ENCODE data around the gene GNPNAT1.

Gene GNPNAT1

DNA sequence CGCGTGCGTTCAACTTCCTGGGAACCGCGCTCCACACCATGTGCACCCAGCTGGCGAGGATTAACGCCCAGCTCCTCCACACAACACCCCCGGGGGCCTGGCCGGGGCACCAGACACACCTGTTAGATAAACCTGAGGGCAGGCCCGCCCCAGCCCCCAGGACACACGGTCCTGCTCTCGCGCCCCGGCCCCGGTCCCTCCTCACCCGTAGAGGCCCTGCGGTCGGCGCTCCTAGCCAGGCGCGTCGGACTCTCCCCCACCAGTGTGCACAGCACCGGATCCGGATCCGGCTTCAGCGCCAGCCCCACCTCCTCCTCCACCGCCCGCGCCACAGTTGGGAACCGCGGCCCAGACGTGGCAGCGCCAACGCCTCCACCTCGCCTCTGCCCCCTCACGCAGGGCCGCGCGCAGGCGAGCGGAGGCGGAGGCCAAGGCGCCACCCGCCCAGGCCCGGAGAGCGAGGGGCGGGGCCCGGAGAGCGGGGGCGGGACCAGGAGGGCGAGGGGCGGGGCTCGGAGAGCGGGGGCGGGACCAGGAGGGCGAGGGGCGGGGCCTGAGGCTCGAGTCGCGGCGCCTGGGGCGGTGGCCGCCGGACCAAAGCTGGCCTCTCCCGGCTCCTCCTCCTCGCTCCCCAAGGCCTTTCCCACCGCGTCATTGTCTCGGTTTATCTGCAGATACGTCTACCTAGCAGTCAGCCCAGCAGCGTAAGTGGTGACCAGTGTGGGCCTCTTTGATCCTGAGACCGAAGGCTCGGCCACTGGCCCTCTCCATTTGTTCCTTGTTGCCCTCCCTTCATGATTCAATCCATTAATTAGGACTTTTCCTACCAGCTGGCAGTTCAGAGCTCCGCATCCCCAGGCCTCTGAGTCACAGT, at the start of gene GNPNAT1:
GNPNAT1 (minus strand) TSS at position 385 of the 874 bp plus-strand sequence. CDS start 6,957 bp downstream, outside the sequence.
- TF ChIP-seq TAF1 (IDR thresholded peaks at IDR 0.05; ENCODE audit: low read depth) (peak; percentile 78), NFIC (IDR thresholded peaks at IDR 0.05) (0 out of 2 replicates have a peak, but pooled peaks have one; percentile 11), TCF12 (IDR thresholded peaks at IDR 0.05; ENCODE audit: low read depth) (peak; percentile 69; the same call in 1 of the 2 replicates), TEAD4 (IDR thresholded peaks at IDR 0.05) (peak; percentile 70), RAD21 (IDR thresholded peaks at IDR 0.05; ENCODE audit: low read depth) (no peak), EP300 (IDR thresholded peaks at IDR 0.05; ENCODE audit: borderline replicate concordance) (no peak), YY1 (IDR thresholded peaks at IDR 0.05; ENCODE audit: low read depth) (no peak), CEBPB (IDR thresholded peaks at IDR 0.05) (no peak), FOXM1 (IDR thresholded peaks at IDR 0.05; ENCODE audit: borderline replicate concordance, low read depth) (no peak), CREB1 (IDR thresholded peaks at IDR 0.05; ENCODE audit: low read depth) (no peak), ZBTB7A (IDR thresholded peaks at IDR 0.05; ENCODE audit: low read depth) (no peak), EGR1 (IDR thresholded peaks at IDR 0.05) (peak; percentile 98)
- TF ChIP-seq, protein P1, sequence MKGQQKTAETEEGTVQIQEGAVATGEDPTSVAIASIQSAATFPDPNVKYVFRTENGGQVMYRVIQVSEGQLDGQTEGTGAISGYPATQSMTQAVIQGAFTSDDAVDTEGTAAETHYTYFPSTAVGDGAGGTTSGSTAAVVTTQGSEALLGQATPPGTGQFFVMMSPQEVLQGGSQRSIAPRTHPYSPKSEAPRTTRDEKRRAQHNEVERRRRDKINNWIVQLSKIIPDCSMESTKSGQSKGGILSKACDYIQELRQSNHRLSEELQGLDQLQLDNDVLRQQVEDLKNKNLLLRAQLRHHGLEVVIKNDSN (IDR thresholded peaks at IDR 0.05) = no peak; the same call in 1 of the 2 replicates
- TF ChIP-seq, protein P2, sequence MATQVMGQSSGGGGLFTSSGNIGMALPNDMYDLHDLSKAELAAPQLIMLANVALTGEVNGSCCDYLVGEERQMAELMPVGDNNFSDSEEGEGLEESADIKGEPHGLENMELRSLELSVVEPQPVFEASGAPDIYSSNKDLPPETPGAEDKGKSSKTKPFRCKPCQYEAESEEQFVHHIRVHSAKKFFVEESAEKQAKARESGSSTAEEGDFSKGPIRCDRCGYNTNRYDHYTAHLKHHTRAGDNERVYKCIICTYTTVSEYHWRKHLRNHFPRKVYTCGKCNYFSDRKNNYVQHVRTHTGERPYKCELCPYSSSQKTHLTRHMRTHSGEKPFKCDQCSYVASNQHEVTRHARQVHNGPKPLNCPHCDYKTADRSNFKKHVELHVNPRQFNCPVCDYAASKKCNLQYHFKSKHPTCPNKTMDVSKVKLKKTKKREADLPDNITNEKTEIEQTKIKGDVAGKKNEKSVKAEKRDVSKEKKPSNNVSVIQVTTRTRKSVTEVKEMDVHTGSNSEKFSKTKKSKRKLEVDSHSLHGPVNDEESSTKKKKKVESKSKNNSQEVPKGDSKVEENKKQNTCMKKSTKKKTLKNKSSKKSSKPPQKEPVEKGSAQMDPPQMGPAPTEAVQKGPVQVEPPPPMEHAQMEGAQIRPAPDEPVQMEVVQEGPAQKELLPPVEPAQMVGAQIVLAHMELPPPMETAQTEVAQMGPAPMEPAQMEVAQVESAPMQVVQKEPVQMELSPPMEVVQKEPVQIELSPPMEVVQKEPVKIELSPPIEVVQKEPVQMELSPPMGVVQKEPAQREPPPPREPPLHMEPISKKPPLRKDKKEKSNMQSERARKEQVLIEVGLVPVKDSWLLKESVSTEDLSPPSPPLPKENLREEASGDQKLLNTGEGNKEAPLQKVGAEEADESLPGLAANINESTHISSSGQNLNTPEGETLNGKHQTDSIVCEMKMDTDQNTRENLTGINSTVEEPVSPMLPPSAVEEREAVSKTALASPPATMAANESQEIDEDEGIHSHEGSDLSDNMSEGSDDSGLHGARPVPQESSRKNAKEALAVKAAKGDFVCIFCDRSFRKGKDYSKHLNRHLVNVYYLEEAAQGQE (IDR thresholded peaks at IDR 0.05; ENCODE audit: low read depth) = no peak
- TF ChIP-seq, protein P3, sequence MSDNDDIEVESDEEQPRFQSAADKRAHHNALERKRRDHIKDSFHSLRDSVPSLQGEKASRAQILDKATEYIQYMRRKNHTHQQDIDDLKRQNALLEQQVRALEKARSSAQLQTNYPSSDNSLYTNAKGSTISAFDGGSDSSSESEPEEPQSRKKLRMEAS (IDR thresholded peaks at IDR 0.05) = peak; percentile 99

DNA sequence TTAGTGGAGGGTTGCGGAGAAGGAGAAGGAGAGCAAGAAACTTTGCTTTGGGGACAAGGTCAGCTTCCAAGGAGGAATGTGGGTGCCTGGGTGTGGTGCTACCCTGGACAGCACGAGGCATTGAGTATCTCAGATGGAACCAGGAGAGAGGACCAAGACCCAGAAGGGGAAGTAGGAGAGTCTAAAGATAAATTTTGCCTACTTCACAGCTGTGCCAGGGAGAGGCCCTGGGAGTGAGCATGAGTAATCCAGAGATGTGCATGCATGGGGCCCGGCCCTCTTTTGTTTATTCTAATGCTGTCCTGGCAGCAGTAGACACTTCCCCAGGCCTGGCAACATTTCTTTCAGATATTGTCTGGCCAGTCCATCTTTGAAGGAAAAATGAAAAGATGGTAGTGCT, 49.5 kb upstream of the GNPNAT1 start:
- TF ChIP-seq CREB1 (IDR thresholded peaks at IDR 0.05; ENCODE audit: low read depth) (no peak), CEBPB (IDR thresholded peaks at IDR 0.05) (no peak), RAD21 (IDR thresholded peaks at IDR 0.05; ENCODE audit: low read depth) (no peak), EP300 (IDR thresholded peaks at IDR 0.05; ENCODE audit: borderline replicate concordance) (no peak), YY1 (IDR thresholded peaks at IDR 0.05; ENCODE audit: low read depth) (no peak), TEAD4 (IDR thresholded peaks at IDR 0.05) (no peak), TCF12 (IDR thresholded peaks at IDR 0.05; ENCODE audit: low read depth) (no peak)
- TF ChIP-seq, protein P3 (IDR thresholded peaks at IDR 0.05) = no peak
- TF ChIP-seq, protein P1 (IDR thresholded peaks at IDR 0.05) = no peak

DNA sequence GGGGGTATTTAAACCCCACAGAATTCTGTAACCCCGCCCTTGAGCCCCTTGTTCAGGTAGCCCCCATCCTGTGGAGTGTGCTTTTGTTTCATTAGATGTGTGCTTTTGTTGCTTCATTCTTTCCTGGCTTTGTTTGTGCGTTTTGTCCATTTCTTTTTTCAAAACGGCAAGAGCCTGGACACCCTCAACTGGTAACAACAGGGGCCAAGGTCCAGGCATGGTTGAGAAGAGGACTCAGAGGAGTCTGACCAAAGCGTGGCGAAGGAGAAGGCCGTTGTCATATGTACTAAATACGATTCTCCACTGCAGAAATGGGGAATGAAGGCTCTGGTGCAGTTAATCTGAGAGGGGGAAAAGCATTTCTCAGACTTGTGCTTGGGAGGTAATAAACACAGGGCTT, 46.0 kb upstream of the GNPNAT1 start:
- TF ChIP-seq TCF12 (IDR thresholded peaks at IDR 0.05; ENCODE audit: low read depth) = no peak
- TF ChIP-seq CREB1 (IDR thresholded peaks at IDR 0.05; ENCODE audit: low read depth) = no peak
- TF ChIP-seq TEAD4 (IDR thresholded peaks at IDR 0.05) = no peak
- TF ChIP-seq, protein P2 (IDR thresholded peaks at IDR 0.05; ENCODE audit: low read depth) = no peak
- TF ChIP-seq CEBPB (IDR thresholded peaks at IDR 0.05) = no peak

DNA sequence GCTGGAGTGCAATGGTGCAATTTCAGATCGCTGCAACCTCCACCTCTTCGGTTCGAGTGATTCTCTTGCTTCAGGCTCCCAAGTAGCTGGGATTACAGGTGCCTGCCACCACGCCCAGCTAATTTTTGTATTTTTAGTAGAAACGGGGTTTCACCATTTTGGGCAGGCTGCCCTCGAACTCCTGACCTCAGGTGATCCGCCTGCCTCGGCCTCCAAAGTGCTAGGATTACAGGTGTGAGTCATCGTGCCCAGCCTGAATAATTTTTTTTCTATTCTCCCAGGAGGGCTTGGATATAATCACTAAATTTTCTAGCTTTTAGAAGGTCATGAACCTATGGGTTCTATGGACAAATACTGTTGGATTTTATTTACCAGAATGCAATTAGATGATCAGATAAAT, 44.7 kb upstream of the GNPNAT1 start:
- TF ChIP-seq, protein P3 (IDR thresholded peaks at IDR 0.05) = no peak
- no peak for TF ChIP-seq YY1 (IDR thresholded peaks at IDR 0.05; ENCODE audit: low read depth)
- TF ChIP-seq CEBPB (IDR thresholded peaks at IDR 0.05) = no peak
- no peak for TF ChIP-seq NFIC (IDR thresholded peaks at IDR 0.05)
- TF ChIP-seq, protein P2 (IDR thresholded peaks at IDR 0.05; ENCODE audit: low read depth) = no peak
- no peak for TF ChIP-seq TAF1 (IDR thresholded peaks at IDR 0.05; ENCODE audit: low read depth)
- TF ChIP-seq, protein P1 (IDR thresholded peaks at IDR 0.05) = no peak
- no peak for TF ChIP-seq EP300 (IDR thresholded peaks at IDR 0.05; ENCODE audit: borderline replicate concordance)
- TF ChIP-seq ZBTB7A (IDR thresholded peaks at IDR 0.05; ENCODE audit: low read depth) = no peak
- no peak for TF ChIP-seq RAD21 (IDR thresholded peaks at IDR 0.05; ENCODE audit: low read depth)
- no peak for TF ChIP-seq CREB1 (IDR thresholded peaks at IDR 0.05; ENCODE audit: low read depth)
- no peak for TF ChIP-seq TCF12 (IDR thresholded peaks at IDR 0.05; ENCODE audit: low read depth)
- TF ChIP-seq EGR1 (IDR thresholded peaks at IDR 0.05) = no peak
- no peak for TF ChIP-seq TEAD4 (IDR thresholded peaks at IDR 0.05)
- TF ChIP-seq FOXM1 (IDR thresholded peaks at IDR 0.05; ENCODE audit: borderline replicate concordance, low read depth) = no peak
